ENCODE data around the gene CHCHD6. TPM values are rescaled to one million over a fixed set of nuclear protein-coding genes. Genes with fewer than 3 reads are reported as not detected.

The CHCHD6 gene
- total RNA-seq, 1 donor, result 9.1 TPM

- no peak for DNase-seq (ENCODE audit: low read depth)
- no peak overlapping the region for H3K4me3 ChIP-seq (ENCODE audit: low read depth, low read length)
- no peak for TF ChIP-seq CTCF (IDR thresholded peaks at IDR 0.05; ENCODE audit: insufficient read depth, low read depth, low read length)
Observed at GRCh38 chr3:126935756-126936509, 231.9 kb downstream of the CHCHD6 start.

- no peak for DNase-seq (ENCODE audit: low read depth)
- no peak for TF ChIP-seq CTCF (IDR thresholded peaks at IDR 0.05; ENCODE audit: insufficient read depth, low read depth, low read length)
- H3K4me3 ChIP-seq (ENCODE audit: low read depth, low read length), result no peak overlapping the region
Observed at GRCh38 chr3:126936853-126937425, 232.9 kb downstream of the CHCHD6 start.

- TF ChIP-seq CTCF (IDR thresholded peaks at IDR 0.05; ENCODE audit: insufficient read depth, low read depth, low read length), result no peak
- DNase-seq (ENCODE audit: low read depth), result no peak
- no peak overlapping the region for H3K4me3 ChIP-seq (ENCODE audit: low read depth, low read length)
Observed at GRCh38 chr3:126937533-126937932, 233.5 kb downstream of the CHCHD6 start.

- DNase-seq (ENCODE audit: low read depth), result peak; percentile 18
- TF ChIP-seq CTCF (IDR thresholded peaks at IDR 0.05; ENCODE audit: insufficient read depth, low read depth, low read length), result no peak
Observed at GRCh38 chr3:126937973-126938372, 233.9 kb downstream of the CHCHD6 start.

GRCh38 chr3:126938520-126939337 is 234.7 kb downstream of the CHCHD6 start:
- no peak for TF ChIP-seq CTCF (IDR thresholded peaks at IDR 0.05; ENCODE audit: insufficient read depth, low read depth, low read length)
- no peak for DNase-seq (ENCODE audit: low read depth)
- H3K4me3 ChIP-seq (ENCODE audit: low read depth, low read length), result no peak overlapping the region

More at GRCh38 chr3:126937973-126938372, 233.9 kb downstream of the CHCHD6 start:
- no peak overlapping the region for H3K4me3 ChIP-seq (ENCODE audit: low read depth, low read length)

- DNase-seq (ENCODE audit: low read depth), result no peak
- no peak for TF ChIP-seq CTCF (IDR thresholded peaks at IDR 0.05; ENCODE audit: insufficient read depth, low read depth, low read length)
- H3K4me3 ChIP-seq (ENCODE audit: low read depth, low read length), result no peak overlapping the region
Observed at GRCh38 chr3:126939338-126939718, 235.3 kb downstream of the CHCHD6 start.

All from fibroblast of villous mesenchyme (primary cell).